Lower leg skin (tissue), 4 donors: ENCODE results near the gene IL1A. TPM values are rescaled to one million over a fixed set of nuclear protein-coding genes. Genes with fewer than 3 reads are reported as not detected.

ENCODE experiments used
- DNase-seq, 2 donors: peaks; one replicate each; pipeline ENCODE4 v3.0.0-alpha.2; 2019; ENCODE audit warnings: low spot score in 2 of 2
- H3K4me3 ChIP-seq: fragments of 200-600 bp; sonication (generic); 2 replicates; pipeline ENCODE4 v1.5.1; 2017; ENCODE audit warnings: mild to moderate bottlenecking, low read depth; ENCODE audit not compliant: poor library complexity, severe bottlenecking
- POLR2A ChIP-seq, 2 donors: fragments of 450-650 bp; IDR thresholded peaks; one replicate each; pipeline ENCODE4 v1.6.1; 2016 to 2017; ENCODE audit warnings: antibody characterized with exemption in 2 of 2, mild to moderate bottlenecking in 1 of 2, moderate library complexity in 1 of 2
- WGBS, 2 donors: methylation state at CpG; one replicate each; pipeline ENCODE4 v1.1.5; 2018; 5-methylcytosine and 5-hydroxymethylcytosine counted together
- intact Hi-C: fragments of 100-400 bp; cut with DNase I; formaldehyde crosslinking; loops from one replicate; pipeline ENCODE4 v1.15.0; 2023; ENCODE audit warnings: low total_unique reads
- total RNA-seq, 4 donors: library from RNA; depleted of rRNA; stranded (reverse); fragments of >200 nt; gene quantifications; one replicate each; pipeline ENCODE4 v1.1.0, GENCODE V29; 2016
- TF ChIP-seq, protein P1 (sequence below), 3 donors: fragments of 450-650 bp; IDR thresholded peaks; one replicate each; pipeline ENCODE4 v1.5.1; 2016; ENCODE audit warnings: antibody characterized with exemption in 3 of 3, mild to moderate bottlenecking in 3 of 3, moderate library complexity in 2 of 3

The IL1A gene
- total RNA-seq, 4 donors from 2014 or later, result 0.53 to 5.3 (median 0.84) TPM

DNA sequence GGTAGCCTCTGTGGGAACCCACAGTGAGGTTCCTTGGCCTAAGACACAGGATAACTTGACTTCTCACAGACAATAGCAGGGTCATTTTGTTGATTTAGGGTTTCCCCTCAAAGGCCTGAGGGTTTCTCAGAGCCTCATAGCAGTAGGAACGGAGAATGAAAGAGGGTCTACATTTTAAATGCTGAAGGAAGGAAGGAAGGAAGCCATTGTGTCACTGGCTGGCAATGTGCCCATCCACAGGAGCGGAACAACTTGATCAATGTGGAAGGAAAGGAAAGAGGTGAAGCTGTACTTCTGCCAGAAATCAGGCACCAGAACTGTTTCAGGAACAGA lies 47.2 kb upstream of the IL1A start:
- intact Hi-C loops, result no loop called here
- no peak overlapping the region for H3K4me3 ChIP-seq
- DNase-seq, result peak in 1 of 2 donors; percentile 57
- no peak for TF ChIP-seq POLR2A (IDR thresholded peaks at IDR 0.05)
- TF ChIP-seq, protein P1, sequence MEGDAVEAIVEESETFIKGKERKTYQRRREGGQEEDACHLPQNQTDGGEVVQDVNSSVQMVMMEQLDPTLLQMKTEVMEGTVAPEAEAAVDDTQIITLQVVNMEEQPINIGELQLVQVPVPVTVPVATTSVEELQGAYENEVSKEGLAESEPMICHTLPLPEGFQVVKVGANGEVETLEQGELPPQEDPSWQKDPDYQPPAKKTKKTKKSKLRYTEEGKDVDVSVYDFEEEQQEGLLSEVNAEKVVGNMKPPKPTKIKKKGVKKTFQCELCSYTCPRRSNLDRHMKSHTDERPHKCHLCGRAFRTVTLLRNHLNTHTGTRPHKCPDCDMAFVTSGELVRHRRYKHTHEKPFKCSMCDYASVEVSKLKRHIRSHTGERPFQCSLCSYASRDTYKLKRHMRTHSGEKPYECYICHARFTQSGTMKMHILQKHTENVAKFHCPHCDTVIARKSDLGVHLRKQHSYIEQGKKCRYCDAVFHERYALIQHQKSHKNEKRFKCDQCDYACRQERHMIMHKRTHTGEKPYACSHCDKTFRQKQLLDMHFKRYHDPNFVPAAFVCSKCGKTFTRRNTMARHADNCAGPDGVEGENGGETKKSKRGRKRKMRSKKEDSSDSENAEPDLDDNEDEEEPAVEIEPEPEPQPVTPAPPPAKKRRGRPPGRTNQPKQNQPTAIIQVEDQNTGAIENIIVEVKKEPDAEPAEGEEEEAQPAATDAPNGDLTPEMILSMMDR (IDR thresholded peaks at IDR 0.05), result no peak
- WGBS, 2 donors, result 55 to 56% methylated on average over 2 of the region's 2 CpGs

DNA sequence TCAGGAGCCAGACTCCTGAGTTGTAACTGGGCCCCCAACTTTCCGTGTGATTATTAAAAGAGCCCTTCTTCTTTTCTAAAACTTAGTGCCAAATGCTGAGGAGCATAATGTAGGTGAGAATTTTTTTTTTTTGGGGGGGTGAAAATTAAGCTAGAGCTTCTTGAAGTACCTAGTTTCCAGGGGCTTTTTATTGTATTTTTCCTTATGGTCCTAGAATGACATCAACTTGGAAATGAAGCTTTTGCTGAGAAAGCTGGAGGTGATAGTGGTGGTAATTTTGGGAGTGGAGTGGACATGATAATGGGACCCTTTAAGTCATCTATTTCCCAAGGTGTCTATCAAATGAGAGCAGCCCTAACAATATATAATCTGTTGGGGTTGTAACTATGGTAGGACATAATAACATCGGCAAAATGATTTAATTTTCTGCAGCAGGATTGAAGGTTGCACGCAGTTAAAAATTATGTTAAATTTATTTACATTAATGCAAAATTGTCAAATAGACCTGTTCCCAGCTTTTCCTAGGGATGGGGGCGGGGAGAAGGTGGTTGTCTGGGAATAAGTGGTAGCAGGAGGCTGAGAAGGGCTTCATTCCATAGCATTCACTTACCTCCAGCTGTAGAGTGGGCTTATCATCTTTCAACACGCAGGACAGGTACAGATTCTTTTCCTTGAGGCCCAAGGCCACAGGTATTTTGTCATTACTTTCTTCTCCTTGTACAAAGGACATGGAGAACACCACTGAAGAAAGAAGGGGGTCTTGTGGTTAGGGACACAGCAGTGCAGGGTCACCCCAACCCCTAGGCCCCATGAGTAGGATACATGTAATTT lies 46.6 kb upstream of the IL1A start:
- intact Hi-C loops, result no loop called here
- 73 to 77% methylated on average over 5 of the region's 5 CpGs for WGBS, 2 donors

DNA sequence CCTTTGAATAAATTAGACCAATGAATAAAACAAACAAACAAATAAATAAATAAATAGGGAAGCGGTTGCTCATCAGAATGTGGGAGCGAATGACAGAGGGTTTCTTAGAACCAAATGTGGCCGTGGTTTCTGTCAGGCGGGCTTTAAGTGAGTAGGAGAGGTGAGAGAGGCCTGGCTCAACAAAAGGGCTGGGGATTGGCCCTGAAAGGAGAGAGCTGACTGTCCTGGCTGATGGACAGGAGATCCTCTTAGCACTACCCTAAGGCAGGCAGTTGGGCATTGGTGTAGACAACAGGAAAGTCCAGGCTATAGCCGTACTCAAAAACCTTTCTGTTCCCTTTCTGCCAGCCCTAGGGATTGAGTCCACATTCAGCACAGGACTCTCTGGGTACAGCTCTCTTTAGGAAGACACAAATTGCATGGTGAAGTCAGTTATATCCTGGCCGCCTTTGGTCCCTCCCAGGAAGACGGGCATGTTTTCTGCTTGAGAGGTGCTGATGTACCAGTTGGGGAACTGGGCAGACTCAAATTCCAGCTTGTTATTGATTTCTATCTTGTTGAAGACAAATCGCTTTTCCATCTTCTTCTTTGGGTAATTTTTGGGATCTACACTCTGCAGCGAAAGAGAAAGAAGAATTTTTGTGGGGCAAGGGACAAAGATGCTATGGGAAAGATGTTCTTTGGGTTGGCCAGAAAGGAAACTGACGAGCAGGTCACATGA lies 45.8 kb upstream of the IL1A start:
- peak in 1 of 2 donors; percentile 72 for DNase-seq
- TF ChIP-seq, protein P1 (IDR thresholded peaks at IDR 0.05), result no peak
- no peak for TF ChIP-seq POLR2A (IDR thresholded peaks at IDR 0.05)
- WGBS, 2 donors, result 89 to 95% methylated on average over 10 of the region's 10 CpGs
- no peak overlapping the region for H3K4me3 ChIP-seq
- intact Hi-C loops, result no loop called here

More for the DNA sequence above, 46.6 kb upstream of the IL1A start:
- H3K4me3 ChIP-seq, result no peak overlapping the region
- no peak for TF ChIP-seq POLR2A (IDR thresholded peaks at IDR 0.05)
- DNase-seq, result no peak

DNA sequence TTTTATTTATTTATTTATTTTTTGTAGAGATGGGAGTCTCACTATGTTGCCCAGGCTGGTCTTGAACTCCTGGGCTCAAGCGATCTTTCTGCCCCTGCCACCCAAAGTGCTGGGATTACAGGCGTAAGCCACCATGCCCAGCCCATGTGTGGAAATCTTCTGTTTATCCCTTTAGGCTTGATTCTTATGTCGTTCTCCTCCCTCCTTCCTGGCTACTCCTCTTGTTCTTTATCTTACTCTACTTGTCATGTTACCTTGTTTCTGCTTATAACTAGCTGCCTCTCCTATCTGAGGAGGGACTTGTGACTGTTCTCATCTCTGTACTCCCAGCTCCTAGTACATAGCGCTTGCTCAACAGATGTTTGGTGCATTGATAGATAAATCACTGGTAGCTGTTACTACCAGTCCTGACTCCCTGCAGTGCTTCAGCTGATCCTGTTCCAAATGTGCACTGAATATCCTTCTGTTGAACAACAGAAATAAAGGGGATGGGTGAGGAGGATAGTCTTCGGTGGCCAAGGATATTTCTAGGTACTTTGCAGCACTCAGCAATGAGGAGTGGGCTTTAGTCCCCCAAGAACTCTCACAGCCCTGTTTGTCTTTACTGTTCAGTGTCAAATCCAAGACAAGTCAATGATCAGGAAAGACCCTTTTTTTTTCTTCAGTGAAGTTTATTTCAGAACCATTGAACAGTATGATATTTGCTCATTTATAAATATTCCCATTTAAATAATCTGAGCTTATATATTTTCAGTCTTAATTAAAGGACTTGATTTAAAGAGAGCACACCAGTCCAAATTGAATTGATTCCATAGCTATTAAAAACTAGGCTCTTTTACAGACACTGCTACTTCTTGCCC lies 45.0 kb upstream of the IL1A start:
- WGBS, 2 donors, result 60 to 65% methylated on average over 5 of the region's 5 CpGs
- intact Hi-C loops, result no loop called here
- H3K4me3 ChIP-seq, result no peak overlapping the region
- DNase-seq, result peak in 1 of 2 donors; percentile 21
- TF ChIP-seq POLR2A (IDR thresholded peaks at IDR 0.05), result no peak
- TF ChIP-seq, protein P1 (IDR thresholded peaks at IDR 0.05), result no peak

DNA sequence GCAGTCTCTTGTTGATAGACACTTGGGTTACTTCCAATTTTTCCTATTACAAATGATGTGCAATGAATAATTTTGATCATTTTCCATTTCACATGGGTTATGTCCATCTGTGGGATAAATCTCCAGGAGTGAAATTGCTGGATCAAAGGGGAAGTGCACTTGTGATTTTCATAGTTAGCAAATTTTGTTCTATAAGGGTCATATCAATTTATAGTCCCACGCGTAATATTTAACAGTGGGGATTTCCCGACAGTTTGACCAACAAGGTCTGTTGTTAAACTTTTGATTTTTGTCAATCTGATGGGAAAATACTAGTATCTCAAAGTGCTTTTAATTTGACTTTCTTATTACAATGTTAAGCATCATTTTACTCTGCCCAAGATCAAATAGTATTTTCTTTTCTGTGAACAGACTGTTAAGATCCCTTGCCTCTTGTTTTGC lies 44.0 kb upstream of the IL1A start:
- intact Hi-C loops, result no loop called here
- no peak overlapping the region for H3K4me3 ChIP-seq
- 85 to 87% methylated on average over 3 of the region's 3 CpGs for WGBS, 2 donors
- no peak for DNase-seq
- TF ChIP-seq, protein P1 (IDR thresholded peaks at IDR 0.05), result no peak
- TF ChIP-seq POLR2A (IDR thresholded peaks at IDR 0.05), result no peak
